Measurements from ENCODE around the gene SYF2.

The SYF2 gene

GRCh38 chr1:25210728-25211127 lies 21.6 kb downstream of the SYF2 start:
- DNase-seq (ENCODE audit: low read depth in 1 of 2, low spot score in 1 of 2) = no peak
- no peak for TF ChIP-seq SPI1 (IDR thresholded peaks at IDR 0.05; ENCODE audit: borderline replicate concordance, low read depth)
- TF ChIP-seq CTCF (IDR thresholded peaks at IDR 0.05; ENCODE audit: insufficient read depth, low read length) = no peak
- TF ChIP-seq POLR2AphosphoS5 (IDR thresholded peaks at IDR 0.05; ENCODE audit: low read depth) = no peak
- TF ChIP-seq GABPA (IDR thresholded peaks at IDR 0.05; ENCODE audit: low read depth) = no peak
- no peak for TF ChIP-seq REST (IDR thresholded peaks at IDR 0.05; ENCODE audit: insufficient replicate concordance, low read depth)
- H3K27ac ChIP-seq (replicated peaks) = no peak overlapping the region
- H3K4me3 ChIP-seq (replicated peaks; ENCODE audit: insufficient read depth, low read length) = no peak overlapping the region
- H3K27me3 ChIP-seq (ENCODE audit: insufficient read depth, poor library complexity, severe bottlenecking) = no peaks in the 10 kb centered on the region

GRCh38 chr1:25209516-25209915 lies 22.8 kb downstream of the SYF2 start:
- no peak overlapping the region for H3K27ac ChIP-seq (replicated peaks)
- H3K27me3 ChIP-seq (ENCODE audit: insufficient read depth, poor library complexity, severe bottlenecking) = no peaks in the 10 kb centered on the region
- no peak for DNase-seq (ENCODE audit: low read depth in 1 of 2, low spot score in 1 of 2)
- H3K4me3 ChIP-seq (replicated peaks; ENCODE audit: insufficient read depth, low read length) = no peak overlapping the region
- TF ChIP-seq REST (IDR thresholded peaks at IDR 0.05; ENCODE audit: insufficient replicate concordance, low read depth) (no peak), SPI1 (IDR thresholded peaks at IDR 0.05; ENCODE audit: borderline replicate concordance, low read depth) (no peak), CTCF (IDR thresholded peaks at IDR 0.05; ENCODE audit: insufficient read depth, low read length) (no peak), GABPA (IDR thresholded peaks at IDR 0.05; ENCODE audit: low read depth) (no peak), POLR2AphosphoS5 (IDR thresholded peaks at IDR 0.05; ENCODE audit: low read depth) (no peak)

GRCh38 chr1:25208561-25209222 lies 23.6 kb downstream of the SYF2 start:
- TF ChIP-seq SPI1 (IDR thresholded peaks at IDR 0.05; ENCODE audit: borderline replicate concordance, low read depth) (no peak), REST (IDR thresholded peaks at IDR 0.05; ENCODE audit: insufficient replicate concordance, low read depth) (no peak), GABPA (IDR thresholded peaks at IDR 0.05; ENCODE audit: low read depth) (no peak), CTCF (IDR thresholded peaks at IDR 0.05; ENCODE audit: insufficient read depth, low read length) (no peak), POLR2AphosphoS5 (IDR thresholded peaks at IDR 0.05; ENCODE audit: low read depth) (no peak)
- H3K27me3 ChIP-seq (ENCODE audit: insufficient read depth, poor library complexity, severe bottlenecking) = no peaks in the 10 kb centered on the region
- DNase-seq (ENCODE audit: low read depth in 1 of 2, low spot score in 1 of 2) = no peak
- H3K27ac ChIP-seq (replicated peaks) = no peak overlapping the region
- no peak overlapping the region for H3K4me3 ChIP-seq (replicated peaks; ENCODE audit: insufficient read depth, low read length)

Data from HL-60 (cell line).